ENCODE results near the gene MAPK1IP1L. TPM values are rescaled to one million over a fixed set of nuclear protein-coding genes. Genes with fewer than 3 reads are reported as not detected.

Gene MAPK1IP1L
- total RNA-seq, 1 donor from 2014 or later = 72.6 TPM

- no peaks in the 10 kb centered on the region for H3K79me2 ChIP-seq (ENCODE audit: low read depth)
- Mint-ChIP-seq H3K4me1 (peaks cover 5% of the 10 kb centered on the region), H3K9me3 (no peaks in the 10 kb centered on the region), H3K27ac (no peak overlapping the region), H3K36me3 (no peaks in the 10 kb centered on the region), H3K27me3 (ENCODE audit: insufficient read depth, low read depth) (peaks cover 3% of the 10 kb centered on the region), H3K4me3 (no peak overlapping the region)
- H3K9me3 ChIP-seq (ENCODE audit: low read depth) = no peaks in the 10 kb centered on the region
- no peak for DNase-seq (ENCODE audit: low spot score)
- no peaks in the 10 kb centered on the region for H3K27me3 ChIP-seq
- no peak overlapping the region for H3K4me3 ChIP-seq
- no peaks in the 10 kb centered on the region for H3F3A ChIP-seq (ENCODE audit: low read depth)
- H3K36me3 ChIP-seq = no peaks in the 10 kb centered on the region
- H3K4me2 ChIP-seq = no peak overlapping the region
- H3K4me1 ChIP-seq = no peaks in the 10 kb centered on the region
- H4K20me1 ChIP-seq (ENCODE audit: low read depth) = no peaks in the 10 kb centered on the region
- TF ChIP-seq EZH2 (IDR thresholded peaks at IDR 0.05) (no peak), CTCF (IDR thresholded peaks at IDR 0.05) (no peak), EZH2phosphoT487 (IDR thresholded peaks at IDR 0.05) (no peak)
- H3K9ac ChIP-seq = no peak overlapping the region
- H2AFZ ChIP-seq (replicated peaks) = no peak overlapping the region
- no peak overlapping the region for H3K27ac ChIP-seq
Measured at GRCh38 chr14:55092341-55092740, 40.9 kb downstream of the MAPK1IP1L start.

- Histone ChIP-seq H3K4me3 (no peak overlapping the region), H3K9me3 (ENCODE audit: low read depth) (no peaks in the 10 kb centered on the region), H3K79me2 (ENCODE audit: low read depth) (no peaks in the 10 kb centered on the region), H3K27me3 (no peaks in the 10 kb centered on the region), H3K36me3 (no peaks in the 10 kb centered on the region), H3K4me2 (no peak overlapping the region), H3K4me1 (no peaks in the 10 kb centered on the region), H3K9ac (no peak overlapping the region), H2AFZ (replicated peaks) (no peak overlapping the region), H4K20me1 (ENCODE audit: low read depth) (no peaks in the 10 kb centered on the region), H3F3A (ENCODE audit: low read depth) (no peaks in the 10 kb centered on the region), H3K27ac (no peak overlapping the region)
- Mint-ChIP-seq H3K36me3 (no peaks in the 10 kb centered on the region), H3K4me3 (no peak overlapping the region), H3K4me1 (peaks cover 3% of the 10 kb centered on the region), H3K27me3 (ENCODE audit: insufficient read depth, low read depth) (peaks cover 4% of the 10 kb centered on the region), H3K9me3 (no peaks in the 10 kb centered on the region), H3K27ac (no peak overlapping the region)
- no peak for DNase-seq (ENCODE audit: low spot score)
- TF ChIP-seq CTCF (IDR thresholded peaks at IDR 0.05) (no peak), EZH2 (IDR thresholded peaks at IDR 0.05) (no peak), EZH2phosphoT487 (IDR thresholded peaks at IDR 0.05) (no peak)
Measured at GRCh38 chr14:55094292-55095157, 43.1 kb downstream of the MAPK1IP1L start.

GRCh38 chr14:55097881-55098560 is 46.6 kb downstream of the MAPK1IP1L start:
- no peaks in the 10 kb centered on the region for H3K36me3 ChIP-seq
- no peaks in the 10 kb centered on the region for H3K36me3 Mint-ChIP-seq
- no peak overlapping the region for H3K27ac Mint-ChIP-seq
- no peaks in the 10 kb centered on the region for H3K9me3 Mint-ChIP-seq
- H3K4me2 ChIP-seq = no peak overlapping the region
- no peak overlapping the region for H3K27ac ChIP-seq
- H3K4me3 ChIP-seq = no peak overlapping the region
- peaks cover 14% of the 10 kb centered on the region for H3K4me1 ChIP-seq
- H3K9ac ChIP-seq = no peak overlapping the region
- TF ChIP-seq CTCF (IDR thresholded peaks at IDR 0.05) (no peak), EZH2phosphoT487 (IDR thresholded peaks at IDR 0.05) (no peak), EZH2 (IDR thresholded peaks at IDR 0.05) (no peak)
- H3K4me1 Mint-ChIP-seq = peaks cover 18% of the 10 kb centered on the region
- no peaks in the 10 kb centered on the region for H4K20me1 ChIP-seq (ENCODE audit: low read depth)
- H3F3A ChIP-seq (ENCODE audit: low read depth) = peaks cover 27% of the 10 kb centered on the region
- H3K27me3 ChIP-seq = no peaks in the 10 kb centered on the region
- H3K9me3 ChIP-seq (ENCODE audit: low read depth) = no peaks in the 10 kb centered on the region
- H3K79me2 ChIP-seq (ENCODE audit: low read depth) = no peaks in the 10 kb centered on the region
- DNase-seq (ENCODE audit: low spot score) = no peak
- H3K4me3 Mint-ChIP-seq = no peak overlapping the region
- no peak overlapping the region for H2AFZ ChIP-seq (replicated peaks)
- H3K27me3 Mint-ChIP-seq (ENCODE audit: insufficient read depth, low read depth) = peaks cover 7% of the 10 kb centered on the region
